GM06990 (cell line): ENCODE data around the gene MOB3C.

Experiments used
- DNase-seq: peaks from one replicate; pipeline ENCODE4 v3.0.0-alpha.2; 2011; ENCODE audit not compliant: insufficient read length; ENCODE audit errors: extremely low read depth
- H3K27me3 ChIP-seq: replicated peaks from 2 replicates; pipeline ENCODE4 v1.6.0; 2011; ENCODE audit warnings: low read length; ENCODE audit not compliant: control insufficient read depth, insufficient read depth
- H3K36me3 ChIP-seq: 2 replicates; pipeline ENCODE4 v1.5.1; 2011; ENCODE audit warnings: low read length; ENCODE audit not compliant: control insufficient read depth, insufficient read depth
- H3K4me3 ChIP-seq: replicated peaks from 2 replicates; pipeline ENCODE4 v1.5.1; 2011; ENCODE audit warnings: low read depth, mild to moderate bottlenecking, control low read depth, low read length
- CTCF ChIP-seq: IDR thresholded peaks from 2 replicates; pipeline ENCODE4 v1.5.1; 2011; ENCODE audit warnings: low read length, control low read depth, mild to moderate bottlenecking, inconsistent platforms; ENCODE audit not compliant: insufficient read depth, poor library complexity, severe bottlenecking

MOB3C gene

GRCh38 chr1:46601257-46602007 lies 15.2 kb downstream of the MOB3C start:
- Histone ChIP-seq H3K36me3 (no peaks in the 10 kb centered on the region; the same call in 1 of the 2 replicates), H3K27me3 (no peaks in the 10 kb centered on the region), H3K4me3 (no peak overlapping the region)
- no peak for DNase-seq
- no peak for TF ChIP-seq CTCF

- Histone ChIP-seq H3K4me3 (no peak overlapping the region), H3K36me3 (no peaks in the 10 kb centered on the region; the same call in 1 of the 2 replicates), H3K27me3 (no peaks in the 10 kb centered on the region)
- TF ChIP-seq CTCF: no peak
- DNase-seq: no peak
These were observed 17.3 kb downstream of the MOB3C start for GRCh38 chr1:46599059-46599970.

- H3K36me3 ChIP-seq: peaks cover 9% of the 10 kb centered on the region
- TF ChIP-seq CTCF: no peak
- DNase-seq: no peak
- H3K4me3 ChIP-seq: no peak overlapping the region
- no peaks in the 10 kb centered on the region for H3K27me3 ChIP-seq
These were observed 19.8 kb downstream of the MOB3C start for GRCh38 chr1:46596846-46597245.

GRCh38 chr1:46596036-46596435 lies 20.6 kb downstream of the MOB3C start:
- TF ChIP-seq CTCF: no peak
- Histone ChIP-seq H3K27me3 (no peaks in the 10 kb centered on the region), H3K4me3 (no peak overlapping the region), H3K36me3 (peaks cover 14% of the 10 kb centered on the region)
- no peak for DNase-seq

- DNase-seq: no peak
- H3K36me3 ChIP-seq: peaks cover 15% of the 10 kb centered on the region
- H3K4me3 ChIP-seq: no peak overlapping the region
- no peak for TF ChIP-seq CTCF
- H3K27me3 ChIP-seq: no peaks in the 10 kb centered on the region
These were observed 21.5 kb downstream of the MOB3C start for GRCh38 chr1:46595127-46595526.
